GM19023 (cell line): ENCODE measurements around the gene NOL9.
"Not testable (repeated sequence)": the region's sequence is repeated elsewhere in the genome, so short reads cannot be mapped to it uniquely, and the experiment has no call there.

Source experiments
- ATAC-seq: cut with Tn5 transposase; IDR thresholded peaks from one replicate; pipeline ENCODE4 v1.9.1; 2021; ENCODE audit warnings: mild to moderate bottlenecking, moderate library complexity; ENCODE audit not compliant: unreplicated experiment

NOL9 gene

DNA sequence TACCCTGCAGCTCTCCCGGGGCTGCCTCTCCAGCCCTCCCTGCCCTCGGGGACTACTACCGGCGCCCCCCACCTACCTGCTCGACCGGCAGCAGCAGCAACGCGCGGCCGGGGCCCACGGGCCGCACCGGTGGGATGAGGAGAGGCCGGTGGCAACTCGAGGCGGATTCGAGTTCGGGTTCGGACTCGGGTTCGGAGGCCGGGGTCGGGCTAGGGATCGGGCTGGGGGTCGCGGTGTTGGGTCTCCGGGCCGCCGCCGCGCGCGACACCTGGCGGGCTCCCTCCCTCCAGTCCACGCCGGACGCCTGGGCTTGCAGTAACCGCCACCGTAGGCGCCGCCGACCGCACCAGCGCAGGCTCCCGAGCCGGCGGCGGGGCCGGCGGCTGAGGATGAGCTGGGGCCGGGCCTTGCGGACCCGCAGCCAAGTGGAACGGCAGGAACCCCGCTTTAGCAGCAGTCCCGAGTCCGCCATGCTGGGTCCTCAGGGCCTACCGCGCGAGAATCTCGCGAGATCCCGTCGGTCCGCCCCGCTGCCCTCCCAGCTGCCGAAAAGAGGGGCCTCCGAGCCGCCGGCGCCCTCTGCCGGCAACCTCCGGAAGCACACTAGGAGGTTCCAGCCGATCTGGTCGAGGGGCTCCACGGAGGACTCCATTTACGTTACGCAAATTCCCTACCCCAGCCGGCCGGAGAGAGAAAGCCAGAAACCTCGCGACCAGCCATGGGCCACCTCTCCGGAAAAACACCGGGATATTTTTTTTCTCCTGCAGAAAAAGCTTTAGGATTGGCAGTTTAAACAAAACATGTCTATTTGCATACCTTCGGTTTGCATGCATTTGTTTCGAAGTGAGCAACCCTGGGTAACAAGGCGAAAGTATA is at the start of gene NOL9:
NOL9 (minus strand) TSS at position 483 of the 876 bp plus-strand sequence; CDS start at position 472, 11 bp downstream.
- ATAC-seq: peak; percentile 86

DNA sequence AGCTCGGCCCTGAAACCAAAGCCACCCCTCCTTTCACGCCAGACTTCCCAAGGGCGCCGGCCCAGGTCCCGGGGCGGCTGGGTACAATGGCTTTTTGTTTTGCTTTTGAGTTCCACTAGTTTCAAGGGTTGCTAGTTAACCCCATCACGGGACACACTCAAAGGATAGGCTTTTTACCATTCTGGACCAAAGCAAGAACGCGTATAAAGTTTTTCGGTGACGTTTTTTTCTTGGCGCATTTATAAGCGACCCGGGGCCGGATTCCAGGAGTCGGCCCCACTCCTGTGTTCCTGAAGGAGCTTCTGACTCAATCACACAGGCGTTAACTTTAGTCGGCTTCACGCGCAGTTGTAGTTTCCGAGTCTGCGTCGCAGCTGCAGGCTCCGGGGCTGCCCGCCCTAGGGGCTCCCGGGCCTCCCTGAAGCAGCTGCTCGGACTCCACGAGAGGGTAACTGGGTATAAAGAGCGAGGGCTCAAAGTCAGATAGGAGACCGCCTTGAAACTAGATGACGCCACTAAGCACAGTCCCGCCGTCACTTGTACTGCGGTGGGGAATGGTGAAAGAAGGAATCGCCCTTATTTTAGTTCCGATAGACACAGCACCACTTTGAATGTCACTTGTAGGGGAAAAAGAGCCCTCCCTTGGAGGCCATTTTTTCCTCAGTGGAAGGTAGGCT is 49.1 kb upstream of the NOL9 start:
- peak; percentile 5 for ATAC-seq

DNA sequence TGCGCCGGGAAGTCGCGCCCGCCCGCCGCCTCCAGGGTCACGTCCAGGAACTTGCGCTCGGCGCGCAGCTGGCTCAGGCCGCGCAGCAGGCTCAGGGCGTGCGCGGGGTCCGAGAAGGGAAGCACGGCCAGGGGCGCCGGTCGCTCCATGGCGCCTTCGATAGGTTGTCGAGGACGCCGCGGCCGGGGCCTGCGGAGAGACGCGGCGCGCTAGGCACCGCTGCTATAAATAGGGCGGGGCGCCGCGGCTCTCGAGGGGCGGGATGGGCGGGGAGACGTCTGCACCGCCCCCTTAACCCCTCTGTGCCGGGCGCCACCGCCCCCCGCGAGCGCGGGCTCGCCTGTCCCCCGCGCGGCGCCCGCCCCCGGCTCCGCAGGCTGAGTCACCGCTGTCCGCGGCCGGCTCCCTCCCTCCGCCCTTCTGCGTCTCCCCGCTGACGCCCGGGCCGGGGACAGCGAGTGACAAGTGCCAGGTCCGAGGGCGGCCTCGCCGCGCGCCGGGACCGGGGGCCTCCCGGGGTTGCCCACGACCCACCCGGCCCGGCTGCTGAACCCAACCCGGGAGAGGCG is 48.4 kb upstream of the NOL9 start, which contains the start of gene KLHL21:
KLHL21 (minus strand) TSS at position 201 of the 569 bp plus-strand sequence; CDS start at position 149, 52 bp downstream.
- peak; percentile 50 for ATAC-seq

DNA sequence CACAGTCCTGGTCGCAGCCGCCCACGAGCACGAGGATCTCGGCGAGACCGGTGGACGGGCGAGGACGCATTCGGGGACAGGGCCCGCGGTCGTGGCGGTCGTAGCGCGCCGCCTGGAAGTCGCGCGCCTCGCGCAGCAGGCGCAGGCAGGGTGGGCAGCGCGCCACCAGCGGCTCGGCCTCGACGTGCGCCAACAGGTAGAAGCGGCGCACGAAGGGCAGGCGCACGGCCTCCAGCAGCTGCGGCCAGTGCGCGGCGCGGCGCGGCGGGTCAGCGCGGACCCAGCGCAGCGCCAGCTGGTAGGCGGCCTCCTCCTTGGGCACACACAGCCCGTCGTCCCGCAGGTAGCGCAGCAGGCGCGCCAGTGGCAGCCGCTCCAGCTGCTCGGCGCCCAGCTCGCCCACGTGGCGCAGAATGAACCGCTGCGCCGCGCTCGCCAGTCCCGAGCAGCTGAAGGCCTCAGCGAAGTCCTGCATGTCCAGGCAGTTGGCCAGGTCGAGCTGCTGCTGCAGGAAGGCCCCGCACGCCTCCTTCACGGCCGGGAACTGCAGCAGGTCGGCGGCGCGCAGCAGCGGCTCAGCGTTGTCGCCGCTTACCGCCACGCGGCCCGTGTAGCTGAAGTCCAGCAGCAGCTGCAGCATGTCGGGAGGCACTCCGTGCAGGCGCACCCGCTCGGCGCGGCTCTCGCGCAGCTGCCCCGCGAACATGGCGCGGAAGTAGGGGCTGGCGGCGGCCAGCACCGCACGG is 47.8 kb upstream of the NOL9 start:
- ATAC-seq: peak; percentile 30

DNA sequence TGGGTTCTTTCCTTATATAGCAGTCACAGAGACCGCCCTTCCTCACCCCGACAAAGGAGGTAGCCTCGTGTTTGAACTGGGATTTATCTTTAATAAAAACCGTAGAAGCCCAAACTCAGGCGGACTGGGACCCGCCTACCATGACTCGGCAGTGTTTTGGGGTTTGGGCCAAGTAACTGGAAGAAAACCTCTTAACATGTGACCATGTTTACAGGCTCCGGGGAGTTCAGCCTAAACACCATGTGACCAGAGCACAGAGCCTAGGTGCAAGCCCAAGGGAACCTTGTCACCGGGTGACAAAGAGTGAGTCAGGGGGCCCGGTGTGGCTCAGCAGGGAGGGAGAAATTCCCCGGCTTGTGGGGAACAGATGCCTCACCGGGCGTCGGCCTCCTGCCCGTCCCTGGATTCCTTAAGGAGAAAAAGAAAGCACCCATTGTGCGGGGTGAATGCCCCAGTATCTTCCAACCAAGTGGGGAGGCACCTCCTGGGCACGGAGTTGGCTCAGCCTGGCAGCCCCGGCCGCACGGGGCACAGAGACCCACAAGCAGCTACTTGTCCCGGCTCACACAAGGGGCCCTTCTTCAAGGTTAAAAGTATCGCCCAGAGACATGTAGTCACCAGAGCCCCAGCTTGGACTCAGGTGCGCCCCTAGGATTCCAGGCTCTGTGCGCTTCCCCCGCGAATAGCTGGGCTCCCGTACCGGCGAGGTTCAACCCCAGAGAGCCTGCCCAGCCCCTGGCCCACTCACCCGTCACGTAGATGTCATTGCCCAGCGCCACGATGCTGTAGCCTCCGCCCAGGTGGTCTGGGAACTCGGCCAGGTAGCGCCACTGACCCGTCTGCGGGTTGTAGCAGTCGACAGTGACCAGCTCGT is 47.0 kb upstream of the NOL9 start:
- ATAC-seq: peak; percentile 34

DNA sequence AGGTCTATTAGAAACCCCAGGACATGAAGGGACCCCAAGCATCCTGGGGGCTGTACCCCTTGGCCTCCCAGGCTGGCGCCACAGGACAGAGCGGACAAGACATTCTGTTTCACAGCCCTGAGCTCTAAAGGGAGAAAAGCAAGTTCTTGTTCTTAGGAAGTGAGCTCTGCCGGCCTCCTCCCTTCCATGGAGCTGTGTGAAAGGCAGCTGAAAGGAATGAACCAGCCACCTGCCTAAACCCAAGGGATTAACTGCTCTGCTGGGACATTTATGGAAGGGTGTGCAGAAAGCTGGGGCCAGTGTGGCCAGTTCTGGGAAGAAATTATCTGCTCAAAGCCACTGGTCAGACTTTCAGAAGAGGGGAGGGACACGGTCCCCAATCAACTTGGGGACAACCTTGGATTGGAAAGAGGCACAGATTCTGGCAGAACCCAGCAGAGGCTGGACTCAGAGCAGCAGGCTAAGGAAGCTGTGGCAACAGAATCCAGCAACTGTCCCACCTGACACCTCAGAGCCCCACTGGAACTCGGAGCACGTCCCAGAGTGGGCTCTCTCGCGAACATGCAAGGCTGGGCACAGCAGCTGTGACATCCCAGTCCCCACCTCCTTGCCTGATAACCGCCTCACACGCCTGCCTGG is 46.2 kb upstream of the NOL9 start:
- peak; percentile 3 for ATAC-seq

DNA sequence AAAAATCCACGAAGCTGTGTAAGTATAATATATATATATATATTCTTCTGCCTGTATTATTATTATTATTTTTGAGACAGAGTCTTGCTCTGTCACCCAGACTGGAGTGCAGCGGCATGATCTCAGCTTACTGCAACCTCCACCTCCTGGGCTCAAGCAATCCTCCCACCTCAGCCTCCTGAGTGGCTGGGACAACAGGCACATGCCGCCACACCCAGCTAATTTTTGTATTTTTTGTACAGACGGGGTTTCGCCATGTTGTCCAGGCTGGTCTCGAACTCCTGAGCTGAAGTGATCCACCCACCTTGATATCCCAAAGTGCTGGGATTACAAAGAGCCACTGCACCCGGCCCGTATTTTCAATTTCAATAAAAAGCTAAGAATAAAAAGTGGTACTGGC is 45.7 kb upstream of the NOL9 start:
- ATAC-seq: not testable (repeated sequence)

DNA sequence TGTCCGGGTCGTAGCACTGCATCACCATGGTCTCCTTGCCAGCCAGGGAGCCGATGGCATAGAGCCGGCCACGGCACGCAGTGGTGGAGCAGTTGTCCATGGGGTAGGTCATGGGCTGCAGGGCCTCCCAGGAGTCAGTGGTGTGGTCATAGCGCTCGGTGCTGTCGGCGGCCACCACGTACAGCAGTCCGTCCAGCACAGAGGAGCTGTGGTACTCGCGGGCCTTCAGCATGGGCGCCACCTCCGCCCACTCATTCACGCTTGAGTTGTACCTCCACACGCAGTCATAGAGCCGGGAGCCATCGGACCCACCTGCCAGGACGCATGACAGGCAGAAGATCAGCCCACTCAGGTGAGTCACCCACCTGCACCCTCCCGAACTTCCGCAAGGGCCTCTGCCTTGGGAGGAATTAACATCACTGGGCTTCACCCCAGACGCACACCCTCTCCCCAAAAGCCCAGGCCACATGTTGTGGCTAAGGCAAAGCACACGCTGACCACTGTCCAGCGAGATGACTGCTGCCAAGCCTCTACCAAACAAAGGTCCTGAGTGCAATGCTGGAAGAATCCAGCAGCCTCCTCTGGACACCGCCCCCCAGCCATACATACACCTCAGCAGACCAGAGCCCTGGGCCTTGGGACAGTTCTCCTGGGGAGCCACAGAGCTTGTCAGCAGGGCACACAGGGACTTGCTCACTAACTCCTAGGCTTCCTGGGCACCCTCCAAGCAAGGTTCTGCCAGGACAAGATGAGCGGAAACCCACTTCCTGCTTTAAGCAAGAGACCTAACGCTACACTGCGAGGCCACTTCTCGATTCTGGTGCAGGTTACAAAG is 45.0 kb upstream of the NOL9 start:
- ATAC-seq: no peak

DNA sequence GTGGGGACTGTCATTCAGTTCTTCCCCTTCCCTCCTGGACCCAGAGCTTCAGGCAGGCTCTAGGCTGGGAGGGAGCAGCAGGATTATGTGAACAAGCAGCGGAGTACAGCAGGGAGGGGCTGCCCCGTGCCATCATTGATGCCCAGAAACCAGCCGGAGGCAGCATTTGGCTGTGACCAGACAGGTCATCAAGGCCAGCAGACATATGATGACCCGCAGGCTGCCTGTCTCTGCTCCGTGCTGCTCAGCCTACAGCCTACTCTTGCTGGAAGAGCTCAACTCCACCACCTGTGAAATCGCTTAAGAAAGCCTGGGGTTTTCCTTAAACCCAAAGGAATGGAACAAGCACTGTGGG is 43.4 kb upstream of the NOL9 start:
- no peak for ATAC-seq

DNA sequence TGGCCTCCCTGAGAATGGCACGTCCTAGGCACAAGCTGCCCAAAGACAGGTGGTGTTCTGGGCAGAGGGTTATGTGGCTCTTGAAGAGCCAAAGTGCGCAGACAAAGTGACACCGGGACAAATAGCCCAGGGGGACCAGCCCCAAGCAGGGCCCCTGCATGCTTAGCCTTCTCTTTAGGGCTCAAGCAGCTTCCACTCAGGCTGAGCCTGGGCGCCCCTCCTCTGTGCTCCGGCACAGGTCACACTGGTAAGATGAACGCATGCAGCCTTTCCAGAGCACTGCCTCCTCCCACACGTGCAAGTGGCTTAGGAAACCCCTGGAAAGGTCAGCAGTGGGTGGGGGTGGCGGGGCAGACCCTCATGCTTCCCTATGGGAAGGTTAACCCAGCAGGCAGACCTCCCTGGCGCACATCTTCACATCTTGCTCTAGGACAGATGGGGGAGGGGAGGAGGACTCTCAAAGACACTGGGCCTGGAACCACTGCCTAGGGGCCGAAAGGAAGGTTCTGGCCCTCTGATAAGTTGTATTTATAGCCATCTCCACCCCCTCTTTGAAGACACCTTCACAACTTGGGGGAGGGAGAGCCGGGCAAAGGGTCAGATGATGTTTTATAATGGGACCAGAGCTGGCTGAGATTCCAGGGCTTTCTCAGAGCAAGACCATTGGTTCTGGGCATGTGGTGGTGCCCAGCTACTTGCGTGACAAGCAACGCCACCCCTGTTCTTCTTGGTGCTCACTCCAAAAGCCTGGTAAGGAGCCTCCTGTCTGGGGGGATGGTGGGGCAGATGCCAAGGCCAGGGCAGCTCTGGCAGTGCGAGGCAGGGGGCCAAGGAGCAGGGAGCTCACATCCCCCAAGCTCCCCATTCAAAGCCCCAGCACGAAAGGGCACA is 42.8 kb upstream of the NOL9 start:
- ATAC-seq: no peak

DNA sequence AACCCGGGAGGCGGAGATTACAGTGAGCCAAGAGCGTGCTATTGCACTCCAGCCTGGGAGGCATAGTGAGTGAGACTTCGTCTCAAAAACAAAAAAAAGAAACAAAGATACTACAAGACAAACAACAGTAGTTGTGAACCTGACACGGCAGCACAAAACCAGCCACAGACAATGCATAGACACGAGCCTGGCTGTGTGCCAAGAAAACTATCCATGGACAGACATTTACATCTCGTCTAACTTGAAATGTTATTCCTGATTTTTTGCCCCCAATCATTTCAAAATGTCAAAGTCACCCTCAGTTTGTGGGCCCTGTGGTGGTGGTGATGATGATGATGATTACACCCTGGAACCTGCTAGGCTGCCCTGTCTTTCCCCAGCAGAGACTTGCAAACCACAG is 42.0 kb upstream of the NOL9 start:
- ATAC-seq: no peak

DNA sequence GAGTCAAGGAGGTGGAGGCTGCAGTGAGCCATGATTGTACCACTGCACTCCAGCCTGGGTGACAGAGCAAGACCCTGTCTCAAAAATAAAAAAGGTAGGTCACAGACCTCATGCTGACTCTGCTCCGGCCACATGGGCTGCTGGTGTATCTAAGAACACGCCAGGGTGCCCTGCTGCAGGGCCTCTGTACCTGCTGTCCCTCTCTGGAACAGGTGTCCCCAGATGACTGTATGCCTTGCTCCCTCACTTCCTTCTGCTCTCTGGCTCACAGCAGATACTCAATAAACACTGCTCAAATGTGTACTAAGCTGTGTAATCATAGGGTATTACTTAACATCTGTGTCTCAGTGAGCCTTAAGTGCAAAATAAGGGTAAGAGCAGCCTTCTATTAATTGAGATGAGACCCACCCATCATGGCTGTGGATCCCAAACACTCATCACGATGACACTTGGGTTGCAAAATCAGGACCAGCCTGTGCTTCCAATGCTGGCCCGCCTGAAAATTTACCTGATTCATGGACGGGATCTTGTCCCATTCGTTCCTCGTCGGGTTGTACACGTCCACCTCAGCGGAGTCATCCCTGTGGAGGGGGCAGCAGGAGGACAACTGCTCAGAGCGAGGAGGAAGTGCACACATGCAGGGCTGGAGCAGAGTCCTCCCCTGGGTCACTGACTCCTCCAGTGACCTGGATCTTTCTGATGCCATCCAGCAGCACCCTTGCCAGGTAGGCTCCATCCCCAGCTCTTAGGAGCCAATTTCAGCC is 40.8 kb upstream of the NOL9 start:
- ATAC-seq: no peak

DNA sequence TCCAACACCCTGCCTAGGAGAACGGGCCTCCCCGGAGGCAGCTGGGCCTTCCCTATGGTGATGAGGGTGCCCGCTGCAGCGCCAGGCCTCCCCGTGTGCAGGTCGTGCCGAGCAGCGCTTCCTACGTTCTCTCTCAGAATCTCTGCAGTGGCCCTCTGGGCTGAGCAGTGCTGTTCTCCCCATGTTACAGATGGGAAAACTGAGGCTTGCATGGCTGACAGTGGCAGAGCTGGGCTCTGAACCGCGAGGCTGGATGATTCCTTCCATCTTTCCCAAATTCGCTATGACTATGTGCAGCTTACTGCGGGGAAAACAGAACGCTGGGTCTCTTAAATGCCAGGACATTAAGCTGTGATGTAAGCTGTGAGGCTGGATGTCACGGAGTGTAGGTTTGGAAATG is 39.5 kb upstream of the NOL9 start:
- no peak for ATAC-seq

DNA sequence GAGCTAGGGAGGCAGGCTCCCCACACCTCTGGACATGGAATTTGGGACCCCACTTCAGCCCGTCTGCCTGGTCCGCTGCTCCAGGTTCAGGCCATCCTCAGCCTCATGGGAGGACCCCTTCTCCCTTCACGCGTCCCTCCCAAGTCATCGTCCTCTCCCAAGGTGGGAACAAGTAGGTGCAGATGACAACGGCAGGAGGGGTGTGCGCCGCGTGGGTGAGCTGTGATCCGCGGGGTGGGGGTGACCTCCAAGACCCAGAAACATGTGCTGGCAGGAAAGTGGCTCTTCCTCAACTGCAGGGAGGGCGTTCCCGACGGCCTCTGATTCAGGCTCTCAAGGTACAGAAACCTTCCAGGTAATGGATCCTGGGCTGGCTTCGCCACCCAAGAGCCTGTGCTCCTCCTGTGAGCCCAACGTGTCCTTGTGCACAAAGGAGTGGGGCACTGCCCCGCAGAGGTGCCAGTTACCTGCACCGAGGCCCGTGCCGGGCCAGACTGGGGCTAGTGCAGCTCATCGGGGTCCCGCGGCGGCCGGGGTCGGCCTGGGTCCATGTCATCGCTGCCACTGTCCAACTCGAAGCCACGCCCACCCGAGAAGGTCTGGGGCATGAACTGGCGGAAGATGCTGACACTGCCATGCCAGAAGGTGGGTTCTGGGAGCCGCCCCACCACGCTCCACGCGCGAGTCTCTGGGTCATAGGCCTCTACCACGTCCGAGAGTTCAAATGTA is 38.7 kb upstream of the NOL9 start:
- ATAC-seq: no peak

DNA sequence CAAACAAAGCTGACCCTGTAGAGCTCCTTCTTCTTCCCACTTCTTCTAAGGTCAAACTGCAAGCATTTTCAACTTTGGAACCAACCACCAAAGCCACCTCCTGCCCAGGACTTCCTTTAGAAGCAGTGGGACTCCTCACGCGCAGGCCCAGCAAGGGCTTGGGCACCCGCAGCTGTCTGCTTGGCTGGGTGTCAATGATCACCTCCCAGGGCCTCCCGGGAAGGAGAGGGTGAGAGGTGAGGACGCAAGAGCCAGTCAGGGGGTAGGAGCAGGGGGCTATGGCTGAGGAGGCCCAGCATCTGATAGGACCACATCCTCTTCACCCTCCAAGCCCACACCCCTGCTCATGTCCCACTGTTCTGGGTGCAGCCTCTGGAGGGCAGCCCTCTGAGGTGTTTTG is 38.1 kb upstream of the NOL9 start:
- ATAC-seq: no peak

DNA sequence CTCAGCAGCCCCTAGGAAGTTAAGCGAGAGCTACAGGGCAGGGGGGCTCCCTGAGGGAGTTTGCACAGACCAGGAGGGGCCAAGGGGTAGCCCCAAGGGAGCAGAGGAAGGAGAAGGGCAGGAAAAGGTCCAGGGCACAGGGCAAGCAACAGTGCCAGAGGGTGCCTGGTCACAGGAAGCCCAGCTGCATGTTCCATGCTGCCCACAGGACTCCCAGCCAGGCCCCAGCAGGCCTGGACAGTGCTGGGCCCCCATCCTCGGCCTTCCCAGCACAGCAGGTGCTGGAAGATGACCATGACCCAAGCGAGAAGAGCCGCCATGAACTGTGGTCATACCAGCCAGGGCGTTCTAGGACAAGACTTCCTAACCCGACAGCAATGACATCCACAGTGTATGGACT is 37.3 kb upstream of the NOL9 start:
- ATAC-seq: no peak
